Endothelial cell of umbilical vein (primary cell): ENCODE data around the gene RUNDC3A.

Experiments used
- CTCF ChIP-seq, 2 donors: IDR thresholded peaks; 1 replicate in 1 of 2; 2 replicates in 1 of 2; pipeline ENCODE4 v1.5.1; 2011; ENCODE audit warnings: low read length in 2 of 2, mild to moderate bottlenecking in 2 of 2, moderate library complexity in 2 of 2, control low read depth in 1 of 2, inconsistent platforms in 1 of 2, low read depth in 1 of 2; ENCODE audit not compliant: insufficient read depth in 1 of 2; ENCODE audit errors: extremely low read depth in 1 of 2
- MAX ChIP-seq: IDR thresholded peaks from 2 replicates; pipeline ENCODE4 v1.6.1; 2011; ENCODE audit not compliant: insufficient read depth, insufficient read length
- POLR2A ChIP-seq: IDR thresholded peaks from 2 replicates; pipeline ENCODE4 v1.6.1; 2012; ENCODE audit warnings: low read depth, mild to moderate bottlenecking, control low read depth, low read length

- TF ChIP-seq POLR2A = no peak
- TF ChIP-seq CTCF (IDR thresholded peaks at IDR 0.05; ENCODE audit: extremely low read depth in 1 of 2, insufficient read depth in 1 of 2, low read depth in 1 of 2, low read length in 2 of 2) = no peak
- no peak for TF ChIP-seq MAX
Observed at GRCh38 chr17:44309472-44309871, 1.1 kb downstream of the RUNDC3A start.
